K562 (cell line): ENCODE data around the gene FSTL4. TPM values are rescaled to one million over a fixed set of nuclear protein-coding genes. Genes with fewer than 3 reads are reported as not detected.

Source experiments
- ATAC-seq: fragments of 200-7000 bp; cut with Tn5 transposase; 3 replicates; pipeline ENCODE4 v1.9.1; 2020; ENCODE audit warnings: moderate library complexity
- BruUV-seq: library from RNA; stranded (reverse); fragments of 400-500 nt; replicated peaks from 2 replicates; lab custom pipeline; 2021; lab: Mats Ljungman, UMichigan
- CTCF ChIA-PET: fragments of 300-600 bp; formaldehyde crosslinking; extraction: SDS; loops from one replicate; lab custom pipeline; 2021; ENCODE audit warnings: low intra/inter-chr PET ratio; lab: Yijun Ruan, JAX
- POLR2A ChIA-PET: fragments of 300-600, 350-650 bp; sonication (Branson Sonifier 250); formaldehyde crosslinking; extraction: SDS; loops from one replicate; lab custom pipeline; 2021; ENCODE audit warnings: antibody characterized with exemption, inconsistent platforms; lab: Yijun Ruan, JAX
- DNase-seq, 4 experiments: peaks; one replicate each; pipeline versions ENCODE4 v3.0.0 to v3.0.0-alpha.2; 2011 to 2018; ENCODE audit warnings: low spot score in 3 of 4, mixed read lengths in 3 of 4; ENCODE audit errors: extremely low read depth in 1 of 4
- FAIRE-seq: peaks from 2 replicates; lab custom pipeline; 2011; peaks lifted over from hg19 to GRCh38; lab: Jason Lieb, UNC
- H2AFZ ChIP-seq: 2 replicates; pipeline ENCODE4 v1.6.0; 2011; ENCODE audit warnings: low read depth, low read length, control low read depth, inconsistent platforms
- H3K27ac ChIP-seq: fragments of 200-600 bp; 3 replicates; pipeline ENCODE4 v1.8.0; 2011; ENCODE audit warnings: low read depth, mild to moderate bottlenecking, control low read depth, inconsistent platforms, low read length, moderate library complexity, mixed read lengths; ENCODE audit errors: extremely low read depth
- H3K27me3 ChIP-seq, 2 experiments: fragments of 300-600 bp in 1 of 2; 2 replicates in 1 of 2; 3 replicates in 1 of 2; pipeline versions ENCODE4 v1.6.0 to v1.8.0; 2011; ENCODE audit warnings: inconsistent platforms in 2 of 2, low read length in 2 of 2, mild to moderate bottlenecking in 1 of 2, mixed read lengths in 1 of 2, moderate library complexity in 1 of 2; ENCODE audit not compliant: control insufficient read depth in 2 of 2, insufficient read depth in 2 of 2
- H3K36me3 ChIP-seq: fragments of 300-600 bp; 3 replicates; pipeline ENCODE4 v1.8.0; 2011; ENCODE audit warnings: mild to moderate bottlenecking, low read length, inconsistent platforms; ENCODE audit not compliant: control insufficient read depth, insufficient read depth
- H3K4me1 ChIP-seq, 2 experiments: fragments of 200-600 bp in 1 of 2; replicated peaks in 1 of 2; 2 replicates in 1 of 2; 3 replicates in 1 of 2; pipeline versions ENCODE4 v1.5.1 to v1.8.0; 2011; ENCODE audit warnings: inconsistent platforms in 2 of 2, low read length in 2 of 2, mild to moderate bottlenecking in 1 of 2, mixed read lengths in 1 of 2, moderate library complexity in 1 of 2; ENCODE audit not compliant: control insufficient read depth in 2 of 2, insufficient read depth in 2 of 2
- H3K4me2 ChIP-seq: 2 replicates; pipeline ENCODE4 v1.6.1; 2011; ENCODE audit warnings: low read length, control low read depth, inconsistent platforms, mixed read lengths; ENCODE audit not compliant: insufficient read depth
- H3K4me3 ChIP-seq: fragments of 200-600 bp; sonication (generic), shearing (Covaris generic); 2 replicates; pipeline ENCODE4 v1.5.1; 2016; ENCODE audit warnings: control low read depth, inconsistent platforms
- H3K79me2 ChIP-seq: fragments of 200-600 bp; 3 replicates; pipeline ENCODE4 v1.8.0; 2011; ENCODE audit warnings: low read length, inconsistent platforms; ENCODE audit not compliant: control insufficient read depth, insufficient read depth
- H3K9ac ChIP-seq, 2 experiments: 2 replicates each; pipeline versions ENCODE4 v1.6.0 to v1.6.1; 2011; ENCODE audit warnings: low read depth in 2 of 2, low read length in 2 of 2, control low read depth in 1 of 2, inconsistent platforms in 1 of 2, mild to moderate bottlenecking in 1 of 2, mixed read lengths in 1 of 2; ENCODE audit not compliant: insufficient read depth in 1 of 2
- H3K9me1 ChIP-seq: one replicate; pipeline ENCODE4 v1.6.0; 2011; ENCODE audit warnings: inconsistent platforms, mild to moderate bottlenecking, low read length, moderate library complexity; ENCODE audit not compliant: control insufficient read depth, insufficient read depth
- H3K9me3 ChIP-seq: replicated peaks from 2 replicates; pipeline ENCODE4 v1.5.1; 2011; ENCODE audit warnings: low read depth, low read length, inconsistent platforms; ENCODE audit not compliant: control insufficient read depth, insufficient read depth
- H4K20me1 ChIP-seq: replicated peaks from 2 replicates; pipeline ENCODE4 v1.6.1; 2011; ENCODE audit warnings: low read length, inconsistent platforms, mixed read lengths; ENCODE audit not compliant: control insufficient read depth, insufficient read depth
- BDP1 ChIP-seq: IDR thresholded peaks from 3 replicates; pipeline ENCODE4 v1.6.1; 2011; ENCODE audit not compliant: insufficient read length, insufficient read depth
- CBFA2T3 ChIP-seq: fragments of 450-650 bp; IDR thresholded peaks from 2 replicates; pipeline ENCODE4 v1.6.1; 2017
- DNMT1 ChIP-seq: fragments of 450-650 bp; IDR thresholded peaks from 2 replicates; pipeline ENCODE4 v1.6.1; 2016; ENCODE audit warnings: antibody characterized with exemption, mild to moderate bottlenecking
- DPF2 ChIP-seq: fragments of 450-650 bp; IDR thresholded peaks from 2 replicates; pipeline ENCODE4 v1.6.1; 2016
- E2F4 ChIP-seq: sonication (generic); formaldehyde crosslinking; IDR thresholded peaks from 2 replicates; pipeline ENCODE4 v1.8.0; 2022; ENCODE audit warnings: mild to moderate bottlenecking, low read depth, missing genetic modification reagents
- FOXA3 ChIP-seq, 2 experiments: fragments of 450-650 bp in 1 of 2; sonication (generic) in 1 of 2; formaldehyde crosslinking; IDR thresholded peaks in 1 of 2; conservative IDR thresholded peaks in 1 of 2; 2 replicates each; pipeline versions ENCODE4 v1.4.0 to v1.8.0; 2020 to 2022; ENCODE audit warnings: mild to moderate bottlenecking in 2 of 2, missing genetic modification reagents in 1 of 2
- IRF1 ChIP-seq: sonication (generic); formaldehyde crosslinking; IDR thresholded peaks from 2 replicates; pipeline ENCODE4 v1.8.0; 2022; ENCODE audit warnings: missing genetic modification reagents, mild to moderate bottlenecking, borderline replicate concordance
- LEF1 ChIP-seq: fragments of 450-650 bp; IDR thresholded peaks from 2 replicates; pipeline ENCODE4 v1.6.1; 2016; ENCODE audit warnings: mild to moderate bottlenecking
- MAFF ChIP-seq: IDR thresholded peaks from 2 replicates; pipeline ENCODE4 v1.6.1; 2012; ENCODE audit warnings: low read length, improper control_type of control experiment
- TFAP4 ChIP-seq: sonication (generic); formaldehyde crosslinking; IDR thresholded peaks from 2 replicates; pipeline ENCODE4 v1.8.0; 2022; ENCODE audit warnings: missing genetic modification reagents, mild to moderate bottlenecking, moderate library complexity, borderline replicate concordance
- WGBS: fragments of 100-300 bp; shearing (Covaris generic); methylation state at CpG from one replicate; pipeline ENCODE4 v1.1.6; 2016; ENCODE audit warnings: low coverage, mixed read lengths; ENCODE audit not compliant: insufficient coverage; ENCODE audit errors: missing lambda C conversion rate; 5-methylcytosine and 5-hydroxymethylcytosine counted together
- in situ Hi-C: fragments of 300-500 bp; cut with MboI; formaldehyde crosslinking; loops from 4 replicates; pipeline ENCODE4 v1.15.0; 2018; ENCODE audit warnings: inconsistent platforms, mixed read lengths
- intact Hi-C: fragments of 100-400 bp; cut with micrococcal nuclease; formaldehyde crosslinking; loops from 2 replicates; pipeline ENCODE4 v1.14.2; 2022
- polyA plus RNA-seq, 8 experiments: library from polyadenylated mRNA; depleted of rRNA in 4 of 8; stranded (reverse) in 5 of 8; unstranded in 3 of 8; fragments of >200 nt; fragmentation: Nextera tagmentation in 2 of 8; fragmentation: Illumina TruSeq in 1 of 8; extraction: Ambion mirVana in 2 of 8; extraction: Trizol in 1 of 8; gene quantifications; 2 replicates each; pipeline versions ENCODE4 v1.2.1 to v1.2.3, GENCODE V29; 2011 to 2014; ENCODE audit warnings: inconsistent platforms in 1 of 8, missing spikeins in 1 of 8
- total RNA-seq, 7 experiments: library from RNA; depleted of rRNA in 6 of 7; stranded (reverse); fragments of >200 nt in 6 of 7; fragmentation: Illumina TruSeq in 2 of 7; extraction: Trizol in 2 of 7; gene quantifications; 2 replicates each; pipeline versions ENCODE4 v1.2.1 to v1.2.3, GENCODE V29; 2011 to 2021; ENCODE audit warnings: low replicate concordance in 1 of 7
- TF ChIP-seq, protein P1 (sequence below): fragments of 450-650 bp; IDR thresholded peaks from 2 replicates; pipeline ENCODE4 v1.7.1; 2018; ENCODE audit warnings: mild to moderate bottlenecking, low read depth; ENCODE audit not compliant: partially characterized antibody
- TF ChIP-seq, protein P2 (sequence below), 3 experiments: fragments of 200-800 bp in 1 of 3; sonication (Bioruptor generic) in 1 of 3; sonication (generic) in 1 of 3; formaldehyde crosslinking in 1 of 3; IDR thresholded peaks; 2 replicates each; pipeline versions ENCODE4 v1.6.1 to v1.8.0; 2016 to 2022; ENCODE audit warnings: mild to moderate bottlenecking in 2 of 3, missing compliant biosample characterization in 2 of 3, missing genetic modification characterization in 2 of 3, missing genetic modification reagents in 1 of 3

FSTL4 gene
- total and polyA plus RNA-seq, 9 of the 15 experiments (the other 6 are each of a cell fraction or from before 2014, with no cell fraction given): 0.08 to 0.18 (median 0.10) TPM; not detected in 5

GRCh38 chr5:133423618-133424282, 188.6 kb downstream of the FSTL4 start:
- H3K36me3 ChIP-seq: no peaks in the 10 kb centered on the region
- ChIA-PET POLR2A (interaction anchor here (0.6 to 0.8 kb wide), 2 partner anchors 9 to 146 kb away, joined by 3 read pairs; no protein-coding TSS in a partner anchor), CTCF (interaction anchor here (1.0 to 1.5 kb wide), 2 partner anchors 22 to 37 kb away, joined by 3 to 11 read pairs; no protein-coding TSS in a partner anchor)
- no peak overlapping the region; the same call in 1 of the 2 replicates for H3K4me2 ChIP-seq
- H3K4me3 ChIP-seq: no peak overlapping the region
- peak; percentile 84 for FAIRE-seq
- H2AFZ ChIP-seq: no peak overlapping the region
- no peak overlapping the region for H3K27ac ChIP-seq
- ATAC-seq: peak; percentile 98
- peak overlapping the region in 1 of 2 experiments; percentile 61; a peak in 1 of 4 replicates for H3K9ac ChIP-seq
- H3K79me2 ChIP-seq: no peaks in the 10 kb centered on the region
- in situ Hi-C loops (loop anchor here (10.0 kb wide), 1 partner anchor 521 kb away; no protein-coding TSS in a partner anchor), intact Hi-C loops (loop anchor here (1.0 to 5.0 kb wide), 2 partner anchors 37 to 519 kb away; no protein-coding TSS in a partner anchor)
- no peaks in the 10 kb centered on the region; the same call in 1 of the 2 replicates for H3K9me3 ChIP-seq
- peaks cover 9 to 56% of the 10 kb centered on the region in 2 experiments; a peak in 4 of 5 replicates for H3K27me3 ChIP-seq
- DNase-seq: peak; percentile 68 to 89 (median 84)
- peaks cover 0 to 6% of the 10 kb centered on the region in 2 experiments; a peak in 2 of 5 replicates for H3K4me1 ChIP-seq
- H3K9me1 ChIP-seq: peaks cover 3% of the 10 kb centered on the region
- H4K20me1 ChIP-seq: peaks cover 13% of the 10 kb centered on the region
- WGBS: 5% methylated on average over 29 of the region's 30 CpGs
- no TSS peak for BruUV-seq
- TF ChIP-seq, protein P1, sequence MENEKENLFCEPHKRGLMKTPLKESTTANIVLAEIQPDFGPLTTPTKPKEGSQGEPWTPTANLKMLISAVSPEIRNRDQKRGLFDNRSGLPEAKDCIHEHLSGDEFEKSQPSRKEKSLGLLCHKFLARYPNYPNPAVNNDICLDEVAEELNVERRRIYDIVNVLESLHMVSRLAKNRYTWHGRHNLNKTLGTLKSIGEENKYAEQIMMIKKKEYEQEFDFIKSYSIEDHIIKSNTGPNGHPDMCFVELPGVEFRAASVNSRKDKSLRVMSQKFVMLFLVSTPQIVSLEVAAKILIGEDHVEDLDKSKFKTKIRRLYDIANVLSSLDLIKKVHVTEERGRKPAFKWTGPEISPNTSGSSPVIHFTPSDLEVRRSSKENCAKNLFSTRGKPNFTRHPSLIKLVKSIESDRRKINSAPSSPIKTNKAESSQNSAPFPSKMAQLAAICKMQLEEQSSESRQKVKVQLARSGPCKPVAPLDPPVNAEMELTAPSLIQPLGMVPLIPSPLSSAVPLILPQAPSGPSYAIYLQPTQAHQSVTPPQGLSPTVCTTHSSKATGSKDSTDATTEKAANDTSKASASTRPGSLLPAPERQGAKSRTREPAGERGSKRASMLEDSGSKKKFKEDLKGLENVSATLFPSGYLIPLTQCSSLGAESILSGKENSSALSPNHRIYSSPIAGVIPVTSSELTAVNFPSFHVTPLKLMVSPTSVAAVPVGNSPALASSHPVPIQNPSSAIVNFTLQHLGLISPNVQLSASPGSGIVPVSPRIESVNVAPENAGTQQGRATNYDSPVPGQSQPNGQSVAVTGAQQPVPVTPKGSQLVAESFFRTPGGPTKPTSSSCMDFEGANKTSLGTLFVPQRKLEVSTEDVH: no peak
- TF ChIP-seq DNMT1: no peak
- no peak for TF ChIP-seq BDP1
- TF ChIP-seq E2F4 (CRISPR knock-in tag): 0 out of 2 replicates have a peak, but pooled peaks have one; percentile 36
- TF ChIP-seq IRF1 (CRISPR knock-in tag): no peak
- no peak for TF ChIP-seq MAFF
- TF ChIP-seq DPF2: no peak
- TF ChIP-seq FOXA3 (CRISPR knock-in tag; conservative IDR thresholded peaks at IDR 0.05 in 1 of 2, IDR thresholded peaks at IDR 0.05 in 1 of 2): no peak
- no peak for TF ChIP-seq CBFA2T3
- TF ChIP-seq TFAP4 (CRISPR knock-in tag): peak; percentile 51; the same call in 1 of the 2 replicates
- TF ChIP-seq, protein P2, sequence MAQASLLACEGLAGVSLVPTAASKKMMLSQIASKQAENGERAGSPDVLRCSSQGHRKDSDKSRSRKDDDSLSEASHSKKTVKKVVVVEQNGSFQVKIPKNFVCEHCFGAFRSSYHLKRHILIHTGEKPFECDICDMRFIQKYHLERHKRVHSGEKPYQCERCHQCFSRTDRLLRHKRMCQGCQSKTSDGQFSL (CRISPR knock-in tag; IDR thresholded peaks at IDR 0.05): no peak
- TF ChIP-seq, protein P2 (tag; IDR thresholded peaks at IDR 0.05): no peak
- TF ChIP-seq LEF1: peak; percentile 42; the same call in 1 of the 2 replicates
